Measurements from ENCODE around the gene TPSAB1.

The TPSAB1 gene

GRCh38 chr16:1290860-1291575 lies 50.5 kb downstream of the TPSAB1 start:
- H3K27me3 ChIP-seq (replicated peaks; ENCODE audit: control insufficient read depth, insufficient read depth, low read length) = no peaks in the 10 kb centered on the region; the same call in 1 of the 2 replicates
- no peaks in the 10 kb centered on the region for H3K36me3 ChIP-seq (ENCODE audit: control insufficient read depth, insufficient read depth, low read length)
- no peak overlapping the region for H3K4me3 ChIP-seq (replicated peaks; ENCODE audit: low read depth, low read length)
- no peak for DNase-seq (ENCODE audit: extremely low read depth, insufficient read length)
- TF ChIP-seq, protein P1, sequence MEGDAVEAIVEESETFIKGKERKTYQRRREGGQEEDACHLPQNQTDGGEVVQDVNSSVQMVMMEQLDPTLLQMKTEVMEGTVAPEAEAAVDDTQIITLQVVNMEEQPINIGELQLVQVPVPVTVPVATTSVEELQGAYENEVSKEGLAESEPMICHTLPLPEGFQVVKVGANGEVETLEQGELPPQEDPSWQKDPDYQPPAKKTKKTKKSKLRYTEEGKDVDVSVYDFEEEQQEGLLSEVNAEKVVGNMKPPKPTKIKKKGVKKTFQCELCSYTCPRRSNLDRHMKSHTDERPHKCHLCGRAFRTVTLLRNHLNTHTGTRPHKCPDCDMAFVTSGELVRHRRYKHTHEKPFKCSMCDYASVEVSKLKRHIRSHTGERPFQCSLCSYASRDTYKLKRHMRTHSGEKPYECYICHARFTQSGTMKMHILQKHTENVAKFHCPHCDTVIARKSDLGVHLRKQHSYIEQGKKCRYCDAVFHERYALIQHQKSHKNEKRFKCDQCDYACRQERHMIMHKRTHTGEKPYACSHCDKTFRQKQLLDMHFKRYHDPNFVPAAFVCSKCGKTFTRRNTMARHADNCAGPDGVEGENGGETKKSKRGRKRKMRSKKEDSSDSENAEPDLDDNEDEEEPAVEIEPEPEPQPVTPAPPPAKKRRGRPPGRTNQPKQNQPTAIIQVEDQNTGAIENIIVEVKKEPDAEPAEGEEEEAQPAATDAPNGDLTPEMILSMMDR (IDR thresholded peaks at IDR 0.05; ENCODE audit: insufficient read depth, low read length, poor library complexity, severe bottlenecking) = no peak

DNA sequence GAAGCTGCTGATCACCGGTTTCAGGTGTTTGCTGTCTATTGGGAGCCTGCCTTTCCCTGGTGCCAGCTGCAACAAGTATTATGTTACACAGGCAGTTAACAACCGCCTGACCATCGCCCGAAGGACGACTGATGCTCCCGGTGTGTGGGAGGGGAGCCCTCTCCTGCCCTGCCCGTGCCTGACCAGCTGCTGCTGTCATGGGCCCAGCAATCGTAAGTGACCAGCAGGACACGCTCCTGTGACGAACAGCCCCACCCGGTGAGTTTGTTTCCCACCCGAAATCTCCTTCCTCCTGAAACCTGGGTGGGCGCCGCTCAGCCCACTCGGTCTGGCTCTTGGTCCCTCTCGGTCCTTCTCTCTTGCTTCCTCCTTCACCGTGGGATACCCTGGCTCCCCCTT lies 51.1 kb downstream of the TPSAB1 start:
- Histone ChIP-seq H3K4me3 (replicated peaks; ENCODE audit: low read depth, low read length) (no peak overlapping the region), H3K27me3 (replicated peaks; ENCODE audit: control insufficient read depth, insufficient read depth, low read length) (no peaks in the 10 kb centered on the region; the same call in 1 of the 2 replicates), H3K36me3 (ENCODE audit: control insufficient read depth, insufficient read depth, low read length) (no peaks in the 10 kb centered on the region)
- TF ChIP-seq, protein P1 (IDR thresholded peaks at IDR 0.05; ENCODE audit: insufficient read depth, low read length, poor library complexity, severe bottlenecking) = no peak
- no peak for DNase-seq (ENCODE audit: extremely low read depth, insufficient read length)
